GM19035 (cell line): ENCODE data around the gene SEC22B.
"Not testable (repeated sequence)": the region's sequence is repeated elsewhere in the genome, so short reads cannot be mapped to it uniquely, and the experiment has no call there.

Experiments used
- ATAC-seq: cut with Tn5 transposase; IDR thresholded peaks from one replicate; pipeline ENCODE4 v1.9.1; 2021; ENCODE audit not compliant: unreplicated experiment

SEC22B gene

GRCh38 chr1:120149420-120150059, 26.8 kb downstream of the SEC22B start:
- ATAC-seq: not testable (repeated sequence)

- not testable (repeated sequence) for ATAC-seq
Measured at GRCh38 chr1:120145806-120146205, 30.5 kb downstream of the SEC22B start.

GRCh38 chr1:120144626-120145025, 31.7 kb downstream of the SEC22B start:
- not testable (repeated sequence) for ATAC-seq

- ATAC-seq: not testable (repeated sequence)
Measured at GRCh38 chr1:120144169-120144568, 32.2 kb downstream of the SEC22B start.

- ATAC-seq: not testable (repeated sequence)
Measured at GRCh38 chr1:120143334-120143733, 33.0 kb downstream of the SEC22B start.

GRCh38 chr1:120142512-120143263, 33.6 kb downstream of the SEC22B start:
- peak; percentile 99 for ATAC-seq

GRCh38 chr1:120141865-120142264, 34.5 kb downstream of the SEC22B start:
- ATAC-seq: not testable (repeated sequence)

- not testable (repeated sequence) for ATAC-seq
Measured at GRCh38 chr1:120140656-120141265, 35.6 kb downstream of the SEC22B start.

GRCh38 chr1:120136086-120136485, 40.2 kb downstream of the SEC22B start:
- ATAC-seq: not testable (repeated sequence)

- not testable (repeated sequence) for ATAC-seq
Measured at GRCh38 chr1:120133928-120134325, 42.4 kb downstream of the SEC22B start.

- ATAC-seq: no peak
Measured at GRCh38 chr1:120133228-120133927, 42.9 kb downstream of the SEC22B start.

- not testable (repeated sequence) for ATAC-seq
Measured at GRCh38 chr1:120132406-120132763, 43.9 kb downstream of the SEC22B start.

- peak; percentile 69 for ATAC-seq
Measured at GRCh38 chr1:120131611-120132405, 44.5 kb downstream of the SEC22B start.

- ATAC-seq: not testable (repeated sequence)
Measured at GRCh38 chr1:120127921-120128320, 48.4 kb downstream of the SEC22B start.

- ATAC-seq: not testable (repeated sequence)
Measured at GRCh38 chr1:120126216-120126615, 50.1 kb downstream of the SEC22B start.

GRCh38 chr1:120124628-120125027, 51.7 kb downstream of the SEC22B start:
- ATAC-seq: not testable (repeated sequence)

- ATAC-seq: not testable (repeated sequence)
Measured at GRCh38 chr1:120123813-120124510, 52.4 kb downstream of the SEC22B start.

GRCh38 chr1:120122262-120122893, 53.9 kb downstream of the SEC22B start:
- ATAC-seq: peak; percentile 80

- ATAC-seq: not testable (repeated sequence)
Measured at GRCh38 chr1:120121830-120122229, 54.5 kb downstream of the SEC22B start.
